GM23248 (cell line): Measurements from ENCODE around the gene HTR2C.

Experiments used
- EZH2 ChIP-seq: fragments of 200-600 bp; sonication (generic); IDR thresholded peaks from 2 replicates; pipeline ENCODE4 v1.6.1; 2018; ENCODE audit warnings: antibody characterized with exemption, mild to moderate bottlenecking; ENCODE audit not compliant: insufficient read depth, poor library complexity, severe bottlenecking
- EZH2phosphoT487 ChIP-seq: fragments of 200-600 bp; sonication (generic); IDR thresholded peaks from 2 replicates; pipeline ENCODE4 v1.6.1; 2018; ENCODE audit warnings: antibody characterized with exemption, moderate library complexity, mild to moderate bottlenecking, low read depth; ENCODE audit not compliant: insufficient read depth

GRCh38 chrX:114675365-114675764, 91.5 kb downstream of the HTR2C start:
- TF ChIP-seq EZH2phosphoT487 (0 out of 2 replicates have a peak, but pooled peaks have one; percentile 77), EZH2 (no peak)
